HPDE6-E6E7 (cell line): Measurements from ENCODE around the gene MICALL2.
A peak's percentile ranks its signal among the peaks of the same experiment; 100 is the strongest.

Experiments used
- DNase-seq: peaks from one replicate; pipeline ENCODE4 v3.0.0; 2011; ENCODE audit warnings: missing footprints; ENCODE audit errors: extremely low spot score

The MICALL2 gene

DNA sequence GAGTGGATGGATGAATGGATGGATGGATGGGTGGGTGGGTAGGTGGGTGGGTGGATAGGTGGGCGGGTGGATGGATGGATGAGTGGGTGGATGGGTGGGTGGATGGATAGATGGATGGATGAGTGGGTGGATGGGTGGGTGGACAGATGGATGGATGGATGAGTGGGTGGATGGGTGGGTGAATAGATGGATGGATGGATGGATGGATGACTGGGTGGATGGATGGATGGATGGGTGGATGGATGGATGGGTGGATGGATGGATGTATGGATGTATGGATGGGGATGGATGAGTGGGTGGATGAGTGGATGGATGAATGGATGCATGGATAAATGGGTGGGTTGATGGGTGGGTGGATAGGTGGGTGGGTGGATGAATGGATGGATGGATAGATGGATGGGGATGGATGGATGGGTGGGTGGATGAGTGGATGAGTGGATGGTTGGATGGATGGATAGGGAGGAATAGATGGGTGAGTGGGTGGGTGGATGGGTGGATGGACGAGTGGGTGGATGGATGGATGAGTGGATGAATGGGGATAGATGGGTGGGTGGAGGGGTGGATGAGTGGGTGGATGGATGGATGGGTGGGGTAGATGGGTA is 43.8 kb downstream of the MICALL2 start:
- DNase-seq: no peak

DNA sequence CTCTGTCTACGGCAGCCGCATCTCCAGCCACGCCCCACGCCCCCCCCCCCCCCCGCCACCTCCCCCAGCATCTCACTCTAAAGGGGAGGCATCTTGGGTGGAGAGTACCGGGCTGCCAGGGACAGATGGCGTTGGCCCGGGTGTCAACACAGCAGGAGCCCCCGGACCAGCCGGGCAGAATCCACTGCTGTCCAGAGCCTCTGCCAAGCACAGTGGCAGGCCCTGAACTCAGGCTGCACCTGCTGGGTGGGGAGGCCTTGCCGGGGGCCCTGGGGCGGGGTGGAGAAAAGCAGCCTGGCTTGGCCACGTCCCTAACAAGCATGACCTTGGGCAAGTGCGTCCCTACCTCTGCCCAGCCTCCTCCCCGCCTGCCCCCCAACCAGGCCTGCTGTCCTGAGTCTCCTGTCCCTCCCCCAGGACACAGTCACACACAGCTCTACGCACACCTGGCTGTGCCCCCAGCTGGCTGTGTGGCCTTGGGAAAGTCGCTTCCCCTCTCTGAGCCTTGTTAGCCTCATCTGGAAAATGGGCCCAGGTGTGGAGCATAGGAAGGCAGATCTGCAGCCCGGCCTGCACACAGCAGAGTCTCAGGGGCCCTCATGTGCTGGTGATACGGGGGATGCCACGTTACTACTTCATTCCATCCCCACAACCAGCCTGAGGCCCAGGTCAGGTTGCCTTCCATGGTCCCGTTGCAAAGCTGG is 45.2 kb downstream of the MICALL2 start:
- no peak for DNase-seq

DNA sequence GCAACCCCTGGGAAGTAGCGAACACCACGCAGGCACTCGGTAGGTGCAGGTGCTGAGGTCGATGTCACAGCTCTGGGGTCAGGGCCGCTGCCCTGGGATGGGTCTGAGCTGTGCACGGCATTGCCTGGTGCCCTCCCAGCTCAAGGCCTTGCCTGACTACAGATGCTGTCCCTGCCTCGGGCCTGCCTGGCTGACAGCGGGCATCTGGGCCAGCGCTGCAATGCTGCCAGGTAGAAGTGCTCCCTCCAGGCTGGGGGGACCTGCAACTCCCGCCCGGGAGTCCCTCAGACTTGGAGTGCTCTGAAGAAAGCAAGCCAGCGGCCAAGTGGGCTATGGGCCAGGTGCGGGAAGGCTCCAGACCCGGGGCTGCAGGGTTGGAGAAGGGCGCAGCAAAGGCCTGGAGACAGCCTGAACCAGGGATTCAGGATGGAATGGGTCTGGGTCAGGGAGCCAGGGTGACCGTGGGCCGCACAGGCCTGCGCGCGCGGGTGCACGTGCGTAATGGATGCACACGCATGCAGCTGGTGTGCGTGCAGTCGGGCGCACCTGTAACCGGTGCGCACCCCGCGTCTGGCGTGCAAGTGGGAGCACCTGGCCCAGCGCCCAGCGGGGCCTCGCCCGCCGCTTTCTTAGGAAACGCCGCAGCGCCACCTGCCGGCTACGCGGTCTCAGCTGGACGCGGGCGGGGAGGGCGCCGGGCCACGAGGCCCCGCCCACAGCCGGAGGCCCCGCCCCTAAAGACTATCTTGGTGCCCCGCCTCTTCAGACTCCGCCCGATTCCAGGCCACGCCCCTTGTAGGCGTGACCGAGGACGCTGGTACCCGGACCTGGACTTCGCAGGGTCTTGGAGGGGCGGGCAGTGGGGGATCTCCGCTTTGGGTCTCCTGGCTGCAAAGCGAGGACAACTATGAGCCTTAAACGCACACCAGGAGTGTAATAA is 46.7 kb downstream of the MICALL2 start:
- DNase-seq: peak; percentile 82

DNA sequence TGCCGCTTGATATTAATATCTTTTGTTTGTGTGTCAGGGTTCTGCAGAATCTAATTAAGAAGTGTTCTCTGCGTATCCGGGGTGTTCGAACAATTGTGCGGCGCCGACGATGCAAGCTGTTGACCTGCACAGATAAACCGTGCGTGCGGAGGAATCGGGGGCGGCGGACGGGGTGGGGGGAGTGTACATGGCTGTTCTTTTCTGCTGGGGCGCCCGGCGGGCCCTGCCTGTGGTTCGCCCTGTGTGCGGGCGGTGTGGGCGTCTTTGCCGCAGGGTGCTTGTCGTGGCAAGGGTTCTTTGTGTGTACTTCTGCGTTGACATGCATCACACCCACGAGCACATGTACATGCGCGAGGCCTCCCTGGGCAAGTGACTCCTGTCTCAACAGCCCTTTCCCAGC is 47.9 kb downstream of the MICALL2 start:
- DNase-seq: no peak

DNA sequence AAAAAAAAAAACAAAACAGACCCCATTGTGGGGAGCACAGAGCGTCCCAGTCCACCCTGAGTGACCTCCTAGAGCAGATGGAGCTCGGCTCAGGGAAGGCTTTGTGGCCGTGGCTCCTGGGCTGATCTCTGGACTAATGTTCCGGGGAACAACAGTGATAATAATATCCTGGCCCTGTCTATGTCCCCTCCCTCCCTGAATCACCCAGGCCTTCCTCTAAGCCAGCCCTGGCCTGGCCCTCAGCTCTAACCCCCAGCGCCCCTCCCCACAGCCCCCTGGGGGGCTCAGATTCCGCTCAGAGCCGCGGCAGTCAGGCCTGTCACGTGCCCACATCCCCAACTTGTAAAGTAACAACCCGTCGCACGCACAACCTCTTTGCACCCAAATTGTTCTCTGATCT is 48.3 kb downstream of the MICALL2 start:
- DNase-seq: no peak

DNA sequence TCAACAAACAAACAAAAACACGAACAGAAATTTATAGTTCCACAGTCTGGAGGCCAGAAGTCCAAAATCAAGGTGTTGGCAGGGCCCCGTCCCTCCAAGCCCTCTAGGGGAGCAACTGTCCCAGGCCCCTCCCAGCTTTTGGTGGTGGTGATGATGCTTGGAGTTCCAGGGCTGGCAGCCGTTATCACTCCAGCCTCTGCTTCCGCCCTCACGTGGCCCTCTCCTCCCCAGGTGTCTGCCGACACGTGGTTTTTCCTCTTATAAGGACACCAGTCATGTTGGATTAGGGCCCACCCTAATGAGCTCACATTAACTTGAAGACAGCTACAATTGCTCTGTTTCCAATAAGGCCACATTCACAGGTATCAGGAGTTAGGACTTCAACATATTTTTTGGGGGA is 49.7 kb downstream of the MICALL2 start:
- no peak for DNase-seq

DNA sequence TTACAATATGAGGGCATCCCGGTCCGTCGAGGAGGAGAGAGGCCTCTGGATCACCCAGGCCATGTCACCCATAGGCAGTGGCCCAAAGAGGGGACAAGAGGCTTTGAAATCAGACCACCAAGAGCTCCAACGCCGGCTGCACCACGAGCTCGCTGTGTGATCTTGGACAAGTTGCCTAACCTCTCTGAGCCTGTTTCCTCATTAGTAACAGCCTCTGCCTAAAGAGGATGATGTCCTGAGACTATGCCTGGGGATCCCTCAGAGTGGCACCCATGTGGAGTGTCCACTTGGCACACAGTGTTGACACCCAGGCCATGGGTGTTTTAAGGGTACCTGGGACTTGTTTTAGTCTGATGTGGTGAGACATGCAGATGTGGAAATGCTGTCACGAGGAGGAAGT is 50.8 kb downstream of the MICALL2 start:
- no peak for DNase-seq

DNA sequence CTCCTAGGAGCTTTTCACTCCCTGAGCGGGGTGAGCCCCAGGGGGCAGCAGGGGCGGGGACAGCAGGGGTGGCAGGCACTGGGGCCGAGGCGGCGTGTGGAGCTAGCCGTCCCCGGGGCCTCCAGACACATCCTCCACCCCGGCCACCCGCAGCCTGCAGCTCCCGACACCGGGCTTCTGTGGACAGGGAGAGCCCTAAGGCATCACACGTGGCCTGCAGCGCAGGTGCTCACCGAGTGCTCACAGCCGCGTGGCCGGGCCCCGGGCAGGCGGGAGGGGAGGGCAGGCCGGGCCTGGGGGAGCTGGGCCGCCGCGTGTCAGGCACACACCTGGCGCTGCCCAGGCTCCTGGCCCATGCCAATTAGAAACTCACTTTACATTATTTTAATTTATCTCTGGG is 51.4 kb downstream of the MICALL2 start:
- DNase-seq: no peak

DNA sequence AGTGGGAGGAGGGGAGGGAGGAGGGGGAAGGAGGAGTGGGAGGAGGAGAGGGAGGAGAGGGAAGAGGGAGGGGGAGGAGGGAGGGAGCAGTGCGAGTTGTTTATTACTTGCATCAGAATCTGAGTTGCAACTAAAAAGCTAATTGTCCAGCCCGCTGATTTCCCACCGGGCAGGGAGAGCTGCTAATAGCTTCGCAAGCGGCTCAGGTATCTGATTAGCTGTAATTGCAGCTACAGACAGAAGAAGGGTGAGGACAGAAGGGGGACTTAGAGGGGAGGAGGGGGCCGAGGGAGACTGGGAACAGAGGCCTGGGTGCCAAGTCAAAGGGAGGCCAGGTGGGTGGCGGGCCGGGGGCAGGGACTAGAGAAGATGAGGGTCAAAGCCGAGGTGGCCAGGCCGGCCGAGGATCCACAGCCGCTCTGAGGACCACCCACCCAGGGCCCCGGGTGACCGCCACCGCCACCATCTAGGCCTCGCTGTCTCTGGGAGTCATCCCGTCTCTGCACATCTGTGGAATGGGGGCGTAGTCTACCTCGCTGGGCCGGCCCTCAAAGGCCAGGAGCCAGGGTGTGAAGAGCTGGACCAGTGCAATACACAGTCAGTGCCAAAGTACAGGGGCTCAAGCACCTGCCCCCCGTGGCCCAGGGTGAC is 54.2 kb downstream of the MICALL2 start:
- DNase-seq: no peak

DNA sequence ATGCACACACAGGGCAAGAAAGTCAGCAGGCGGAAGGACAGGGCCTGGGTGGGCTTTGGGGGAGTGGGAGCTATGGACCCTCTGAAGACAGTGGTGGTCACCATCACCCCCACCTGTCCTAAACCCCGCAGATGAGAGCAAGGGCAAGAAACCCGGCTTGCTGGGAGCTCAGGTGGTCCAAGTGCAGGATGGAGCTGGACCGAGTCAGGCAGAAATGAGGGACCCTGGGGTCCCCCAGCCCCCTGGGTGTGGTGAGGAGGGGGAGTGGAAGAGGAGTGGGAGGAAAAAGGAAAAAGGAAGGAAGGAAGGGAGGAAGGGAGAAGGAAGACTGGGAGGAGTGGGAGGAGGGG is 54.8 kb downstream of the MICALL2 start:
- DNase-seq: no peak

DNA sequence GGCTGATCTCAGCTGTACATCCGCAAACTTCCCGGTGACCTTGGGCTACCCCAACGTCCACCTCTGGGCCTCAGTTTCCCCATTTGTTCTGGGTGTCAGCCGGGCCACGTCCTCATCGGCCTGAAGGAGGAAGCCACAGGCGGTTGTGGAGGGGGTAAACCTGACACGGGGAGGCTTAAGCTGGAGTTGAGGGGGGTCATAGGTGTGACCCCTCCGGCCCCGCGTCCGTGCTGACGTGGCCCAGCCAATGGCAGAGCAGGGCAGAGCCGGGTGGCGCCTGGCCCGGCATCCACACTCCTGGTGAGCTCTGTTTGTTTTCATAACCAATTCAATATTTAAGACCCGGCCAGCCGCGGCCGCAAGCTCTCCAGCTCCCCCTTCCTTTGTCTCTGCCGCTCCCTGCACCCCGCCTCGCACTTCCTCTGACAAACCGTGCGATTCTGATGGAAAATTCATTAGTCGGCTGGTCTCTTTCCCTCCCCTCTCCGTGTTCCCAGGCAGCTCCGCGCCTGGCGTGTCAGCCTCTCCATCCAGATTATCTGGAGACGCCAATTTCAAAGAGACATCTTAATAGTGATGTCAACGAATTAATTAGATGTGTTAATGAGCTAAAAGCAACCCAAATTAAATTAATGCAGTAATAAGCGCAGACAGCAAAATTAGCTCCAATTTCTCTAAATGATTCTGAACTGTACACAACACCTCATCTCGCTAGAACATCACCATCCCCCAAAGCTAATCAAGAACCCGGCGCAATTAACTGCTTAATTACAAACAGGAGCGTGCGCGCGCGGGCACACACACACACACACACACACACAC is 55.4 kb downstream of the MICALL2 start:
- no peak for DNase-seq

DNA sequence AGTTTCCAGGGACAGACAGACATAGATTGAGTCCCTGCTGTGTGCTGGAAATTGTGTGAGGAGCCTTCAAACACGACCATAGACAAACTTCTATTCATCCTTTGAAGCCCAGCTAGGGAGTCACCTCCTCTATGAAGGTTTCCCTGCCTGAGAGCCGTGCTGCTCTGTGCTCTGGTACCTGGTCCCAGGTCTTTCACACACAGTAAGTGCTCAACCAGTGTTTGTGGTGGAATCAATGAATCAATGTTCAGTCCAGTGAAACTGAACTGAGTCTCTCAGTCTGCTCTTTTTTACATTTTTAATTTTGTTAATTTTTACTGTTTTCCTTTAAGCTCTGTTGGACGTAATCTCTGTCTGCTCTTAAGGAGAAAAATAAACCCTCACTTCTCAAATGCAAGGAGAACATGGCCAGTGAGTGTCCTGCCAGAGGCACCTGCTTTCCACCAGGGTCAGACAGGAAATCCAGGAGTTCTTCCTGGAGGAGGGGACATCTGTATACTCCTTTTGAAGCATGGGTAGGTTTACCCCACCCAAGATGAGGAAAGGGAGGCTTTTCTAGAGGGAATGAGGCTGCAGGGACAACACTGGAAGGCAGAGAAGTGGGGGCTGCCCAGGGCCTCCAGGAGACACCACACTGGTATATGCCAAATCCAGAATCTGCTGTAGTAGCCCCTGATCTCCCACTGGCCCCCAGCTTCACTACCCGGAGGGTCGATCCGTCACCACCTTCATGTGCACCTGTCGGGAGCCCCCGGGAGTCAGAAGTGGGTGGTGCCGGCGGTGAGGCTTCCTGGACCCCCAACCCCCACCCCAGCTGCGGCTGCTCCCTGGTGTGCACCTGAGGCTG is 56.3 kb downstream of the MICALL2 start:
- DNase-seq: no peak

DNA sequence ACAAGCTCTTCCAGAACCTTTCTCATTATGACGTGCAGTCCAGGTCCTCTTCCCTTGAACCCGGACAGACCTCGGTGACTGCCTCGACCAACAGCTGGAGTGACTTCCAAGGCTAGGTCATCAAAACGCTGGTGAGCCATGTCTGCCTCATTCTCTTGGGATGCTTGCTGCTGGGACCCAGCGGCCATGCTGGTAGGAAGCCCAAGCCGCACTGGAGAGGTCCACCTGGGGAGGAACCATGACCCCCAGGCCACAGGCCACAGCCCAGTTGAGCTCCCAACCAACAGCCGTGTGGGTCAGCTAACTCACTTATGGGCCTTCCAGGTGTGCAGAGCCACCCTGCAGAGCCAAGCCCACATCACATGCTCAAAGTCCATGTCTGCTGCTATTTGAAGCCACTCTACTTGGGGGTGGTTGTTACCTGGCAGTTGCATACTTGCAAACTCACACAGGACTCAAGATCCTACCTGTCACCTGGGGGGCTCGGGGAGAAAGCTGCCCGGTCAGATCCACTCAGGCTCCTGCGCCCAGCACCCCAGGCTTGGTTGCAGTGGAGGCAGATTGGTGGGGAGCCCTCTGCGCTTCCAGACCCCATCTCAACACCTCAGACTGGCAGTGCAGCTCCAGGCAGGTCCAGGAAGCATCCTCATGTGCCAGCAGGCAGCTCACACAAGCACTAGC is 57.0 kb downstream of the MICALL2 start:
- DNase-seq: no peak

DNA sequence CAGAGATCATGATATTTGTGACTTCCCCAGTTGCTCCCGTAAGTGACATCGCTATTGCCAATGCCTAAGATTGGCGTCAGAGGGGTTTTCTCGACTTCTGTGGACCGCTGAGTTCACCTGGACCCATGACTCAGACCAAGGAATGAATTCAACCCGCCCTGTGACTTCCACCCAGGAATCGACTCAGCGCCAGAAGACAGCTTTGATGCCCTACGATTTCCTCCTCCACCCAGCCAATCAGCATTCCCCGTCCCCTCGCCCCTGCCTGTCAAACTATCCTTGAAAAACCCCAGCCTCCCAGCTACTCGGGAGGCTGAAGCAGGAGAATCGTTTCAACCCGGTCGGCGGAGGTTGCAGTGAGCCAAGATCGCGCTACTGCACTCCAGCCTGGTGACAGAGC is 58.3 kb downstream of the MICALL2 start:
- DNase-seq: no peak

DNA sequence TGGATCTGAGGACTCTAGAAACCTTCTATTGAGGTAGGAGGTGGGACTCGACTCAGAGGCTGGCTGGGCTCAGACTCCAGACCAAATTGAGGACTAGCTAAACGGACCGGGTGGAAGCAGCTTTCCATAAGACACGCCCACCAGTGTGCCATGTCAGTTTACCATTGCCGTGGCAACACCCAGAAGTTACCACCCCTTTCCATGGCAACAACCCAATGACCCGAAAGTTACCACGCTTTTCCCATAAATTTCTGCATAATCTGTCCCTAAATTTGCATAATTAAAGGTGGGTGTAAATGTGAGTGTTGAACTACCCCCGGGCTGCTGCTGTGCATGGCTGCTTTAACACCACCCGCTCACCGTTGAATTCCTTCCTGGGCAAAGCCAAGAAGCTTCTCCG is 58.9 kb downstream of the MICALL2 start:
- DNase-seq: no peak

DNA sequence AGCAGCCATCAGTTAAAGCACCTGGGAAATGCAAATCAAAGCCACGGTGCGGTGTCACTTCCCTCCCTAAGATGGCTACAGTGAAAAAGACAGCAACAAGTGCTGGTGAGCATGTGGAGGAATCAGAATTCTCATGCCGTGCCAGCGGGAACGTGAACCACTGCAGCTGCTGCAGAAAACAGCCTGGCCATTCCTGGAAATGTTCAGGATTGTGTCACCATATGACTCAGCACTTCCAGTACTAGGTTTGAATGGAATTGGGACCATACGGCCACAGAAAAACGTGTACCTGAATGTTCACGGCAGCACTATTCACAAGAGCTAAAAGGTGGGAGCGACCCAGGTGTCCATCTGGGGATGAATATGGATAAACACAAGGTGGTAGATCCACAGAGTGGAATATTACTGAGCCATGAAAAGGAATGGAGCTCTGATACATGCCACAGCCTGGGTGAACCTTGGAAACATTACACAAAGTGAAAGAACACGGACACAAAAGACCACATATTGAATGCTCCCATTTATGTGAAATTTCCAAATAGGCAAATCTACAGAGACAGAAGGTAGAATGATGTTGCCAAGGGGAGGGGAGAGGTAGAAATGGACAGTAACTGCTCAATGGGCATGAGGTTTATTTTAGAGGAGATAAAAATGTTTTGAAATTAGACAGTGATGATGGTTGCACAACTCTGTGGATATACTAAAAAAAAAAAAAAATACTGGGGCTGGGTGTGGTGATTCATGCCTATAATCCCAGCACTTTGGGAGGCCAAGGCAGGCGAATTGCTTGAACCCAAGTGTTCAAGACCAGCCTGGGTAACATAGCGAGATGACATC is 61.6 kb downstream of the MICALL2 start:
- no peak for DNase-seq

DNA sequence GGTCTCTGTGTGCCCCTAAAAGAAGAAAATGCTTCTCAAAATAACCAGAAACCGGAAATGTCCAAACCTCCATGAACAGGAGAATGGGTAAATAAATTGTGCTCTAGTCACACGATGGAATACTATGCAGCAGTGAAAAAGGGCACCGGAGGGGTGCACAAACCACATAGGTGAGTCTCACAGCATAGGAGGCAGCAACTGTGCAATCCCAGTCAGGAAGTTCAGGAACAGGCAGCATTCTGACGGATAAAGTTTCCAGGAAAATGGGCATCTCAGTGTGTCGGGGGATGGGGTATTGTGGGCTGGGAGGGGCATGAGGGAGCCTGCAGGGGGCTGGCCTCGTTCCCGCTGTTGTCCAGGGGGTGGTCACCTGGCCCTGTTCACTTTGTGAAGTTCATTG is 63.1 kb downstream of the MICALL2 start:
- DNase-seq: no peak

DNA sequence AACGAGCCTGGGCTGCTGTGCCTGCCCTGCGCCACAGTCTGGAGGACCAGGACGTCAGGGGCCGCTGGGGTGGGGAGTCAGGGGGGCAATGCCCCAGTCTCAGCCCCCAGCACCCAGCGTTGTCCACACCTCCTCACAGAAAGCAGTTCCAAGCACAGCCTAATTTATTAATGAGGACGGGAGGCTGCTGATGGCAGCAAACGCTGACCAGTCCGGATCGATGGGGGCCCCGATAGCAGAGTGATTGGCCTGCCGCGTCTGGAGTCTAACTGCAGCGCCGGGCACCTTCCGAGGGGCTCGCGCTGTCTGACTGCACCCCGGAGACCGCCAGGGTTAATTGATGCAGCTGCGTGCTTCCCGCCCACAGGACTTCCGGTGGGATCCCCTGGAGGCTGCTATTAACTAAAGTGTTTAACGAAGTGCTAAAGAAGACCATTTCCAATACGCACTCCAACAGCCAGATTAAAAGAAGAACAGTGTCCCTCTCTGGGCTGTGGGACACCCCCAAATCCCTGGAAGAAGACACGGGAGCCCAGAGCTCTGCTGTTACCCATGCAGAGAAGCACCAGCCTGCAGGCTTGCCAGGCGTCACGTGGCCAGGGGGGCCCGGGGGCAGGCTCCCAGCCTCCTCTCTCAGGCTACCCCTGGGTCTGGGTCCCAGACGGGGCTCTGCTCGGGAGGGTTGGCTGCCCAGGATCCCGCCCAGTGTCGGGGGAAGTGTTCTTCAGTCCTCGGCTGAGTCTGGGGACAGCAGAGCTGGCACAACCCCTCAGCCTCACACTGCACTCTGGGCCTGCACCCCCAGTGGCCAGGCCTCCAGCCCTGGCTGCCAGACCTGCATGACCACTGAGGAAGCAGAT is 63.8 kb downstream of the MICALL2 start:
- no peak for DNase-seq
